ENCODE results near the gene KLHL7.
A peak's percentile ranks its signal among the peaks of the same experiment; 100 is the strongest.

The KLHL7 gene

DNA sequence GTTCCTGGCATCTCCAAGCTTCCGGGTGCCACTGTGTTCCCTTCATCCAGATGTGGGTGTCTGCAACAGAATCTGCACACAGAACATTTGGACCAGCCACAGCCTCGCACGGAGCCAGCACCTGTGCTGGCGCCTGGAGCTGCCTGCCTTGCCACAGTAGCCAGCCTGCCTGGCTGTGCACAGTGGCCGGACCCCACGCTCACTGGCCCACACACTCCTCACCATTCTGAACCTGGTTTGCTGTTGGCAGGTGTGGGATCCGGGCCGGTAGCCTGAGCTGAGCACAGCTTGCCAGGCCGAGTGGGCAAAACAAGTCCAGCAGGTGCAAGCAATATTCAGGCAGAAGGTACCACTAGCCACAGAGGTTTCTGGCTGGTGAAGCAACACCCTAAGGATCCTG is 7.6 kb upstream of the KLHL7 start:
- peaks cover 4% of the 10 kb centered on the region for H3K9me3 ChIP-seq (ENCODE audit: severe bottlenecking)
- ATAC-seq (ENCODE audit: low read depth) (no peak), DNase-seq (ENCODE audit: low spot score) (no peak)
- H3K27me3 ChIP-seq (ENCODE audit: insufficient read depth, poor library complexity, severe bottlenecking): no peaks in the 10 kb centered on the region
- no peak overlapping the region for H3K4me3 ChIP-seq (ENCODE audit: severe bottlenecking)
- H3K36me3 ChIP-seq (ENCODE audit: low read depth): no peaks in the 10 kb centered on the region
- no peak overlapping the region for H3K27ac ChIP-seq (ENCODE audit: poor library complexity, severe bottlenecking)
- H3K4me1 ChIP-seq (ENCODE audit: insufficient read depth, poor library complexity, severe bottlenecking): peaks cover 12% of the 10 kb centered on the region
- TF ChIP-seq, protein P1, sequence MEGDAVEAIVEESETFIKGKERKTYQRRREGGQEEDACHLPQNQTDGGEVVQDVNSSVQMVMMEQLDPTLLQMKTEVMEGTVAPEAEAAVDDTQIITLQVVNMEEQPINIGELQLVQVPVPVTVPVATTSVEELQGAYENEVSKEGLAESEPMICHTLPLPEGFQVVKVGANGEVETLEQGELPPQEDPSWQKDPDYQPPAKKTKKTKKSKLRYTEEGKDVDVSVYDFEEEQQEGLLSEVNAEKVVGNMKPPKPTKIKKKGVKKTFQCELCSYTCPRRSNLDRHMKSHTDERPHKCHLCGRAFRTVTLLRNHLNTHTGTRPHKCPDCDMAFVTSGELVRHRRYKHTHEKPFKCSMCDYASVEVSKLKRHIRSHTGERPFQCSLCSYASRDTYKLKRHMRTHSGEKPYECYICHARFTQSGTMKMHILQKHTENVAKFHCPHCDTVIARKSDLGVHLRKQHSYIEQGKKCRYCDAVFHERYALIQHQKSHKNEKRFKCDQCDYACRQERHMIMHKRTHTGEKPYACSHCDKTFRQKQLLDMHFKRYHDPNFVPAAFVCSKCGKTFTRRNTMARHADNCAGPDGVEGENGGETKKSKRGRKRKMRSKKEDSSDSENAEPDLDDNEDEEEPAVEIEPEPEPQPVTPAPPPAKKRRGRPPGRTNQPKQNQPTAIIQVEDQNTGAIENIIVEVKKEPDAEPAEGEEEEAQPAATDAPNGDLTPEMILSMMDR (IDR thresholded peaks at IDR 0.05; ENCODE audit: poor library complexity, severe bottlenecking): no peak

DNA sequence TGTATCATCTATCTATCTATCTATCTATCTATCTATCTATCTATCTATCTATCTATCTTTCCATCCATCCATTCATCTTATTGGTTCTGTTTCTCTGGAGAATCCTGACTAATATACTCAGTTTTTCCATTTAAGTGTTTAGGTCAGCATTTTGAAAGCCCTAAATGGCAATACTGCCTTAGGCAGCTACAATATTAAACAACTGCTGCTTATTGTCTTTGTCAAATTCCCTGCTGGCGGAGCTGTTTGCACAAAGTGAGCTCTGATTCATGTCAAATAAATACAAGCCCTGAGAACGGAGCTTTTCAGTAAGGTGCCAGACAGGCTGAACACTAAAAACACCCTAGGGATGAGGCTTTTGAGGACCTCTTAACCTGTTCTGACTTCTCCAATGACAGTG is 7.1 kb upstream of the KLHL7 start:
- Histone ChIP-seq H3K27me3 (ENCODE audit: insufficient read depth, poor library complexity, severe bottlenecking) (no peaks in the 10 kb centered on the region), H3K27ac (ENCODE audit: poor library complexity, severe bottlenecking) (no peak overlapping the region), H3K36me3 (ENCODE audit: low read depth) (no peaks in the 10 kb centered on the region), H3K9me3 (ENCODE audit: severe bottlenecking) (peaks cover 4% of the 10 kb centered on the region), H3K4me1 (ENCODE audit: insufficient read depth, poor library complexity, severe bottlenecking) (peaks cover 7% of the 10 kb centered on the region), H3K4me3 (ENCODE audit: severe bottlenecking) (no peak overlapping the region)
- TF ChIP-seq, protein P1 (IDR thresholded peaks at IDR 0.05; ENCODE audit: poor library complexity, severe bottlenecking): no peak
- DNase-seq (ENCODE audit: low spot score) (no peak), ATAC-seq (ENCODE audit: low read depth) (no peak)

GRCh38 chr7:23100697-23101096 is 4.9 kb upstream of the KLHL7 start:
- no peak for ATAC-seq (ENCODE audit: low read depth)

GRCh38 chr7:23105086-23105643 is 420 bp upstream of the KLHL7 start:
- DNase-seq (ENCODE audit: low spot score) (no peak), ATAC-seq (ENCODE audit: low read depth) (peak; percentile 8; the same call in 2 of the 3 replicates)
- Histone ChIP-seq H3K27me3 (ENCODE audit: insufficient read depth, poor library complexity, severe bottlenecking) (no peaks in the 10 kb centered on the region), H3K27ac (ENCODE audit: poor library complexity, severe bottlenecking) (peak overlapping the region; percentile 63), H3K4me1 (ENCODE audit: insufficient read depth, poor library complexity, severe bottlenecking) (no peaks in the 10 kb centered on the region), H3K9me3 (ENCODE audit: severe bottlenecking) (no peaks in the 10 kb centered on the region), H3K4me3 (ENCODE audit: severe bottlenecking) (peak overlapping the region; percentile 94), H3K36me3 (ENCODE audit: low read depth) (no peaks in the 10 kb centered on the region)
- TF ChIP-seq, protein P1 (IDR thresholded peaks at IDR 0.05; ENCODE audit: poor library complexity, severe bottlenecking): no peak

More at GRCh38 chr7:23100697-23101096, 4.9 kb upstream of the KLHL7 start:
- Histone ChIP-seq H3K4me3 (ENCODE audit: severe bottlenecking) (no peak overlapping the region), H3K27ac (ENCODE audit: poor library complexity, severe bottlenecking) (no peak overlapping the region), H3K36me3 (ENCODE audit: low read depth) (no peaks in the 10 kb centered on the region), H3K9me3 (ENCODE audit: severe bottlenecking) (no peaks in the 10 kb centered on the region), H3K27me3 (ENCODE audit: insufficient read depth, poor library complexity, severe bottlenecking) (no peaks in the 10 kb centered on the region), H3K4me1 (ENCODE audit: insufficient read depth, poor library complexity, severe bottlenecking) (no peaks in the 10 kb centered on the region)
- TF ChIP-seq, protein P1 (IDR thresholded peaks at IDR 0.05; ENCODE audit: poor library complexity, severe bottlenecking): no peak
- no peak for DNase-seq (ENCODE audit: low spot score)

GRCh38 chr7:23106057-23106822 is 655 bp downstream of the KLHL7 start:
- peak overlapping the region; percentile 63 for H3K27ac ChIP-seq (ENCODE audit: poor library complexity, severe bottlenecking)
- no peaks in the 10 kb centered on the region for H3K9me3 ChIP-seq (ENCODE audit: severe bottlenecking)
- peak overlapping the region; percentile 94 for H3K4me3 ChIP-seq (ENCODE audit: severe bottlenecking)
- no peaks in the 10 kb centered on the region for H3K36me3 ChIP-seq (ENCODE audit: low read depth)
- TF ChIP-seq, protein P1 (IDR thresholded peaks at IDR 0.05; ENCODE audit: poor library complexity, severe bottlenecking): peak; percentile 10
- no peaks in the 10 kb centered on the region for H3K4me1 ChIP-seq (ENCODE audit: insufficient read depth, poor library complexity, severe bottlenecking)
- peak; percentile 60 for DNase-seq (ENCODE audit: low spot score)
- H3K27me3 ChIP-seq (ENCODE audit: insufficient read depth, poor library complexity, severe bottlenecking): no peaks in the 10 kb centered on the region
- ATAC-seq (ENCODE audit: low read depth): peak; percentile 52
